AG09309 (cell line): ENCODE results near the gene RTCB.
A peak's percentile ranks its signal among the peaks of the same experiment; 100 is the strongest.

Source experiments
- DNase-seq: peaks from one replicate; pipeline ENCODE4 v3.0.0-alpha.2; 2010; ENCODE audit warnings: low read depth
- H3K4me3 ChIP-seq: 2 replicates; pipeline ENCODE4 v1.5.1; 2011; ENCODE audit warnings: mild to moderate bottlenecking, low read depth, low read length, moderate library complexity; ENCODE audit not compliant: control insufficient read depth
- CTCF ChIP-seq: IDR thresholded peaks from 2 replicates; pipeline ENCODE4 v1.5.1; 2011; ENCODE audit warnings: mild to moderate bottlenecking, low read depth, low read length, inconsistent platforms; ENCODE audit not compliant: insufficient read depth, control insufficient read depth; ENCODE audit errors: missing control alignments

RTCB gene

DNA sequence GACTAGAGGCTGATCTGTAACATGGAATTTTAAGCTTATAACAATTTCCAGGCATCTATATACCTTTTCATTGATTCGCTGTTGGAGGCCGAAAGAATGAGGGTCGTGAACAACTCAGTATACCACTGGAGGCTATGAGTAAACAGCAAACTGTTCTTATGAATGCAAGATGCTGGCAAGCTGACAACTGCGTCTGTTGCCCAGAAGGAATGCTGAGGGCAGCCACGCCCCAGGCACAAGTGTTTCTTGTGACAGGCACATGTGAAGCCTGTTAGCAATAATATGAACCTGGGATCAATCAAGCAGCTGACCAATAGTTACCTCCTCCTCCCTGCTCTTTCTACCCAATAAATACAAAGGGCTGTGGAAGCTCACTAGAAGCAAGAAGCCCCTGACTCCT is 15.3 kb downstream of the RTCB start:
- DNase-seq: no peak
- TF ChIP-seq CTCF: no peak
- H3K4me3 ChIP-seq: no peak overlapping the region

DNA sequence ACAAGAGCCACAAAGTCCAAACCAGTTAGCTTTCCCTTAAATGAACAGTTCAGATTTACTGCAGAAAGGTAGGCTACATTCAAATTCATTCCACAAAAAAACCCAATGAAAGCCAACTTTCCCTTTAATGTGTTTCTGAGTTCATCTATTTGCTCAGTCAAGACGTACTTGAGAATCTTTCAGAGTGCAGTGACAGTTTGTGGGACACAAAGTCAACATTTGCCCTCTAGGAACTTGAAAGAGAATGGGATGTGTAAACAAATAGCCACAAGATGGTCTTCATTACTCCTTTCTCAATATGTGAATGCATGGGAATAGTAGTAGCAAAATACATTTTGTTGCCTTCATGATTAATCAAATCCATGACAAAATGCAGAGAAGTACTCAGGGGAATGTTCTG is 15.8 kb downstream of the RTCB start:
- H3K4me3 ChIP-seq: no peak overlapping the region
- no peak for DNase-seq
- no peak for TF ChIP-seq CTCF

- no peak overlapping the region for H3K4me3 ChIP-seq
- no peak for TF ChIP-seq CTCF
- no peak for DNase-seq
Measured at GRCh38 chr22:32395107-32395506, 16.9 kb downstream of the RTCB start.

- TF ChIP-seq CTCF: peak; percentile 51
- no peak for DNase-seq
- H3K4me3 ChIP-seq: no peak overlapping the region
Measured at GRCh38 chr22:32389685-32390084, 22.4 kb downstream of the RTCB start.

GRCh38 chr22:32385681-32386080 is 26.4 kb downstream of the RTCB start:
- DNase-seq: no peak
- TF ChIP-seq CTCF: no peak
- H3K4me3 ChIP-seq: no peak overlapping the region

DNA sequence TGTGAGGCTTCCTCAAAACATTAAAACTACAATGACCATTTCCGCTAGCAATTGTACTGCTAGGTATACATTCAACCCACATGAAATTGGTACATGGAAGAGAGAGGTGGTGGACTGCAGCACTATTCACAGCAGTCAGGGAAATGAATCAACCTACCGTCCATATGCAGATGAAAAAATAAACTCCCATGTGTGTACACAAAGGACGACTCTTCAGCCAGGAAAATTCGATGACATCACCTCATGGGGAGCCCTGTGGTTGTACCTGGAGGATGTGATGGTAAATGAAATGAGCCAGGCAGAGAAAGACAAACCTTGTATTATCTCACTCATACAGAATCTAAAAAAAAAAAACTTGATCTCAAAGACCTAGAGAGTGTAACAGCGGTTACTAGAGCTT is 31.1 kb downstream of the RTCB start:
- TF ChIP-seq CTCF: no peak
- DNase-seq: no peak

GRCh38 chr22:32378707-32379272 is 33.3 kb downstream of the RTCB start:
- DNase-seq: no peak
- peak; percentile 56 for TF ChIP-seq CTCF
- no peak overlapping the region for H3K4me3 ChIP-seq

More for the DNA sequence above, 31.1 kb downstream of the RTCB start:
- H3K4me3 ChIP-seq: no peak overlapping the region
